GM13977 (cell line): Measurements from ENCODE around the gene NCK1.

Experiments used
- DNase-seq: peaks from one replicate; pipeline ENCODE4 v3.0.0; 2012; ENCODE audit warnings: low spot score
- in situ Hi-C: fragments of 300-500 bp; cut with MboI; formaldehyde crosslinking; loops from one replicate; pipeline ENCODE4 v1.12.0; 2022; ENCODE audit warnings: low sequenced_read_pairs, low pct_unique_long_range_greater_than_20kb, mixed read lengths, inconsistent platforms; ENCODE audit not compliant: unreplicated experiment
- TF ChIP-seq, protein P1 (sequence below): IDR thresholded peaks from 2 replicates; pipeline ENCODE4 v1.5.1; 2012; ENCODE audit warnings: mild to moderate bottlenecking, control low read depth; ENCODE audit not compliant: insufficient read depth; ENCODE audit errors: extremely low read depth, missing control alignments

Gene NCK1

DNA sequence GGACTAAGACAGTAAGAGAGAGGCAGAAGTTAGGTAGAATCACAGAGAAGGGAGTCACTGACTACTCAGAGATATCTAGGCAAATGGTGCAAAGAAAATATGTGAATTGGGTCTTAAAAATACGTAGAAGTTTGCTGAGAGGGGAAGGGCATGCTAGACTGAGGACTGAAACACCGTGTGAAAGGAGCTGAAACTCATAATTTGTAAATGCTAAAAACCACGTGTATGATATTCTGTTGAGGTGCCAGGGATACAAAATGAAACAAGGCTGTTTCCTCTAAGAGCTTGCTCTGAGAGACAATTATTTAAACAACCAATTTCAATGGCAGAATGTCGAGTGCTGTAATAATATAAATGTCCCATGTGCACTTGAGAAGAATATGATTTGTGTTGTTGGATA, 47.2 kb downstream of the NCK1 start:
- TF ChIP-seq, protein P1, sequence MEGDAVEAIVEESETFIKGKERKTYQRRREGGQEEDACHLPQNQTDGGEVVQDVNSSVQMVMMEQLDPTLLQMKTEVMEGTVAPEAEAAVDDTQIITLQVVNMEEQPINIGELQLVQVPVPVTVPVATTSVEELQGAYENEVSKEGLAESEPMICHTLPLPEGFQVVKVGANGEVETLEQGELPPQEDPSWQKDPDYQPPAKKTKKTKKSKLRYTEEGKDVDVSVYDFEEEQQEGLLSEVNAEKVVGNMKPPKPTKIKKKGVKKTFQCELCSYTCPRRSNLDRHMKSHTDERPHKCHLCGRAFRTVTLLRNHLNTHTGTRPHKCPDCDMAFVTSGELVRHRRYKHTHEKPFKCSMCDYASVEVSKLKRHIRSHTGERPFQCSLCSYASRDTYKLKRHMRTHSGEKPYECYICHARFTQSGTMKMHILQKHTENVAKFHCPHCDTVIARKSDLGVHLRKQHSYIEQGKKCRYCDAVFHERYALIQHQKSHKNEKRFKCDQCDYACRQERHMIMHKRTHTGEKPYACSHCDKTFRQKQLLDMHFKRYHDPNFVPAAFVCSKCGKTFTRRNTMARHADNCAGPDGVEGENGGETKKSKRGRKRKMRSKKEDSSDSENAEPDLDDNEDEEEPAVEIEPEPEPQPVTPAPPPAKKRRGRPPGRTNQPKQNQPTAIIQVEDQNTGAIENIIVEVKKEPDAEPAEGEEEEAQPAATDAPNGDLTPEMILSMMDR = no peak
- no peak for DNase-seq
- in situ Hi-C loops = no loop called here

DNA sequence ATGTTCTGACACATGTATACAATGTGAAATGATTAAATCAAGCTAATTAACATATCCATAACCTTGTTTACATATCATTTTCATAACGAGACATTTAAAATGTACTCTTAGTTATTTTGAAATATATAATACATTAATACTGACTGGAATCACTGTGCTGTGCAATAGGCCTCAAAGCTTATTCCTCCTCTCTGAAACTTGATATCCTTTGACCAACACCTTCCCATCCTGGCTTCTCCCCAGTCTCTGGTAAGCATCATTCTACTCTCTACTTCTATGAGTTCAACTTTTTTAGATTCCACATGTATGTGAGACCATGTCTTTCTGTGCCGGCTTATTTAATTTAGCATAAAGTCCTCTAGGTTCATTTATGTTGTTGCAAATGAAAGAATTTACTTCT, 48.7 kb downstream of the NCK1 start:
- DNase-seq = no peak
- TF ChIP-seq, protein P1 = no peak
- in situ Hi-C loops = no loop called here

DNA sequence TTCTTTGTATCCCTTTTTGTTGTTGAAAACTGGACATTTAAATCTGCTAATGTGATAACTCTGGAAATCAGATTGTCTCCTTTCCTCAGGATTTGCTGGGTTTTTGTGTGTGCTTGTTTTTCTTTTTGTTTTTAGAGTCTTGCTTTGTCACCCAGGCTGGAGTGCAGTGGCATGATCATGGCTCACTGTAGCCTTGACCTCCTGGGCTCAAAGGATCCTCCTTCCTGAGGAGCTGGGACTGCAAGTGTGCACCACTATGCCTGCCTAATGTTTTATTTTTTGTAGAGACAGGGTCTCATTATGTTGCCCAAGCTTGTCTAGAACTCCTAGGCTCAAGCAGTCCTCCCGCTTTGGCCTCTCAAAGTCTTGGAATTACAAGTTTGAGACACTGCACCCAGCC, 51.2 kb downstream of the NCK1 start:
- TF ChIP-seq, protein P1 = no peak
- DNase-seq = no peak
- in situ Hi-C loops = no loop called here

DNA sequence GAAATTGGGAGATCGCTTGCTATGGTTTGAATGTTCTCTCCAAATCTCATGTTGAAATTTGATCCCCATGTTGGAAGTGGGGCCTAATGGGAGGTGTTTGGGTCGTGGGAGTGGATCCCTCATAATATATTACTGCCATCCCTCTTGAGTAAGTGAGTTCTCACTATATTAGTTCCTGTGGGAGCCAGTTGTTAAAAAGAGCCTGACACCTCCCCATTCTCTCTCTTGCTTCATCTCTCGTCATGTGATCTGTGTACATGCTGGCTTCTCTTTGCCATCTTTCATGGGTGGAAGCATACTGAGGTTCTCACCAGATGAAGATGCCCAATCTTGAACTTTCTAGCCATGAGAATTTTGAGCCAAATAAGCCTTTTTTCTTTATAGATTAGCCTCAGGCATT, 52.7 kb downstream of the NCK1 start:
- TF ChIP-seq, protein P1 = no peak
- no peak for DNase-seq
- in situ Hi-C loops = no loop called here

DNA sequence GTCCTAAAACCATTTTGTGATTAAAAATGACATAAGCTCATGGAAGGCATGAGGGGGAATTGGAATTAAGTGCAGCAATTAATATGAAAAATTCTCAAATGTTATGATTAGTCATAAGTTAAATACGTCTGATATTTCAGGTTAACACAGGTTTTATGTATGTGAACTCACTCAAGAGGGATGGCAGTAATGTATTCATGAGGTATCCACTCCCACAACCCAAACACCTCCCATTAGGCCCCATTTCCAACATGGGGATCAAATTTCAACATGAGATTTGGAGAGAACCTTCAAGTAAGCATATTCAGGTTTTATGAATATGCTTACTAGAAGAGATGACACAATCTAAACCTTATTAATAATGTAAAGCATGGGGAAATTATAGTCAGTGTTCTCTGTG, 54.2 kb downstream of the NCK1 start:
- in situ Hi-C loops = no loop called here
- DNase-seq = no peak
- TF ChIP-seq, protein P1 = no peak

DNA sequence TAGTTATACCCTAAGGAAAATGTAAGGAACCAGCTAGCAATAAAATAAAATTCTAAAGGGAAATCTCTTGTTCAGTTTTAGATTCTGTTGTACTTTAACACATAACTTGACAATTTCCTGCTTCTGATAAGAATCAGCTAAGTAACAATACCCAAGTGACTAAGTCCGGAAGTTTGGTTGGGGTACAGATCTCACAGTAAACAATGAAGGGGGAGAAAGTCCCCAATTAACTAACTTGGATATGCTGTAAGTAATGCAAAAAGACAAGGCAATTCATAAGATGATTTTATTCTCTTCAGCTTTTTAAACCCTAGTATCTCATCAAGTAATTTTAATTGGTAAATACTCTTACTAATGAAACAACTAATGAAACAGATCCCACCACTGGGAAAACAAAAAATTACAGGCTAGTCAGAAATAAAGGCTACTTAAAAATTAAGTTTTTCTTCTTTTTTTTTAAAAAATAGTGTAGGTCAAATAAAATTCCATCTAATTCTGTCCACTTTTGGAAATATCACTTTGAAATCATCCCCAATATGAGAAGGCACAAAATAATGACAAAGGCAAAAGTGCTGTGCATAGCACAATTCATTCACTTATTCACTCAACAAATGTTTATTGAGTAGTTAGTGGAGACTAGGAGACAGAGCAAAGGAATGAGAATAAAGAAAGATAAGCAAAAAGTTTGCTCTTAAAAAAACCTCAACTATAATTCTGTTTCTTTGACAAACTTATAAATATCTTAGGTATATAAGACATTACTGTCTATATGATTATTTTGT, 58.0 kb downstream of the NCK1 start:
- TF ChIP-seq, protein P1 = no peak
- peak; percentile 58 for DNase-seq
- in situ Hi-C loops = no loop called here
